ENCODE results near the gene SPOCK3. TPM values are rescaled to one million over a fixed set of nuclear protein-coding genes. Genes with fewer than 3 reads are reported as not detected.

The SPOCK3 gene
- total RNA-seq, 1 donor from 2014 or later: not detected

DNA sequence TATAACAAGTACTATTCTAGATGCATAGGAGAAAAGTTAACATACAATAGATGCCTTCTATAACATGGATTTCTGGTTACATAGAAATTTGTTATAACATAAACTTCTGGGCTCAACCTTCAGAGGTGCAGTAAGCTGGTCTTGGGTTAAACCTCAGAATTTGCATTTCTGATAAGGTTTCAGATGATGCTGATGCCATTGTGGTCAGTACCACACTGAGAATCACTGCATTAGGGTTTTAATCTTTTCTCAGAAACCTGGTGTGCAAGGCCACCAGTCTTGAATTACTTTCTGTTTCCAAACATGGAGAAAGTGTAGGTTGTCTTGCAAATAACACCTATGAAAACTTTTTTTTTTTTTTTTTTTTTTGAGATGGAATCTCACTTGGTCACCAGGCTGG lies 146.2 kb downstream of the SPOCK3 start:
- no peak for TF ChIP-seq CTCF (IDR thresholded peaks at IDR 0.05)
- no peak overlapping the region for H3K27ac ChIP-seq
- no peaks in the 10 kb centered on the region for H3K4me1 ChIP-seq
- H3K9me3 ChIP-seq: no peaks in the 10 kb centered on the region
- no peaks in the 10 kb centered on the region for H3K36me3 ChIP-seq
- no peaks in the 10 kb centered on the region for H3K27me3 ChIP-seq
- intact Hi-C loops (cut with DNase I): no loop called here
- no peak for DNase-seq (ENCODE audit: low spot score in 2 of 2)
- H3K4me3 ChIP-seq: no peak overlapping the region

DNA sequence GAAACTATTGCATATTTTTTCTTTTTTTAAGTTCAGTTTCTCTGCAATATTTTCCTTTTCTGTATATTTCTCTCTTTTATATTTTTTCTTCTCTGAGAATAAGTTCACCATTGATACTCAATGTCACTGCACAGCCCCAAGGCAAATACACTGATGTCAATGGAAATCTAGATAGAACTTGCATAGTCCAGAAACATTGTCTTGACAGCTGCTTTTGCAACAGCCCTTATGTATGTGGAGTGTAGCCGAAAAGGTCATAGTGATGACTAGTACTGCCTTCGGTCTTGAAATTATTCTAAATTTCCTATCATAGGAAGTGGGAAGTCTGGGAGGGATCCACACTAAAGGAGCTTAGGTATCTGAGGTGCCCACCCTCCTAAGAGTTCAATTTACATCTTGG lies 150.0 kb downstream of the SPOCK3 start:
- no peaks in the 10 kb centered on the region for H3K4me1 ChIP-seq
- no peaks in the 10 kb centered on the region for H3K36me3 ChIP-seq
- H3K27ac ChIP-seq: no peak overlapping the region
- DNase-seq (ENCODE audit: low spot score in 2 of 2): no peak
- intact Hi-C loops (cut with DNase I): no loop called here
- no peak for TF ChIP-seq CTCF (IDR thresholded peaks at IDR 0.05)
- no peaks in the 10 kb centered on the region for H3K27me3 ChIP-seq
- no peak overlapping the region for H3K4me3 ChIP-seq
- no peaks in the 10 kb centered on the region for H3K9me3 ChIP-seq

GRCh38 chr4:167079762-167080161 lies 154.5 kb downstream of the SPOCK3 start:
- TF ChIP-seq CTCF (IDR thresholded peaks at IDR 0.05): no peak
- intact Hi-C loops (cut with DNase I): no loop called here
- DNase-seq (ENCODE audit: low spot score in 2 of 2): no peak

GRCh38 chr4:167052631-167053091 lies 181.6 kb downstream of the SPOCK3 start:
- H3K9me3 ChIP-seq: no peaks in the 10 kb centered on the region
- DNase-seq (ENCODE audit: low spot score in 2 of 2): no peak
- no peaks in the 10 kb centered on the region for H3K36me3 ChIP-seq
- TF ChIP-seq CTCF (IDR thresholded peaks at IDR 0.05): no peak
- H3K4me1 ChIP-seq: no peaks in the 10 kb centered on the region
- H3K27me3 ChIP-seq: no peaks in the 10 kb centered on the region
- no peak overlapping the region for H3K4me3 ChIP-seq
- intact Hi-C loops (cut with DNase I): no loop called here
- H3K27ac ChIP-seq: no peak overlapping the region

More at GRCh38 chr4:167079762-167080161, 154.5 kb downstream of the SPOCK3 start:
- H3K9me3 ChIP-seq: no peaks in the 10 kb centered on the region
- H3K36me3 ChIP-seq: no peaks in the 10 kb centered on the region
- H3K27ac ChIP-seq: no peak overlapping the region
- H3K27me3 ChIP-seq: no peaks in the 10 kb centered on the region
- H3K4me1 ChIP-seq: no peaks in the 10 kb centered on the region
- H3K4me3 ChIP-seq: no peak overlapping the region

DNA sequence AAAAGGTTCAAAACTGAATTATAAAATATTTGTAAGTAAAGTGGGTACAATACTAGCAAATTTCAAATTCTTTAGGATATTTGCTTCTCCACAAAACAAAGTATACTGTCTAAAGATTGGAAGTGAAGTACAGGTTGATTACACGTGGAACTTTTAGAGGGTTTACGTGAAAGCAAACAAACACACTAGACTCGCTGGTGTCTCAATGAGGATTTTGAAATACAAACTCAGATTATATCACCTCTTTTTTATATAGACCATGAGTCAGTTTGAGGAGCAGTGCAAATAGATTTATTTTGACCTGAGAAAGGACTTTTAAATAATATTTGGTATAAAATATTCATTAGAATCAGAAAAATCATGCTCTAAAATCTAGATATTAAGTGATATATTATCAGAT lies 185.0 kb downstream of the SPOCK3 start:
- TF ChIP-seq CTCF (IDR thresholded peaks at IDR 0.05): no peak

GRCh38 chr4:167041524-167041923 lies 192.8 kb downstream of the SPOCK3 start:
- Histone ChIP-seq H3K36me3 (no peaks in the 10 kb centered on the region), H3K9me3 (no peaks in the 10 kb centered on the region), H3K27me3 (no peaks in the 10 kb centered on the region), H3K4me3 (no peak overlapping the region), H3K27ac (no peak overlapping the region), H3K4me1 (no peaks in the 10 kb centered on the region)
- intact Hi-C loops (cut with DNase I): no loop called here
- no peak for TF ChIP-seq CTCF (IDR thresholded peaks at IDR 0.05)
- DNase-seq (ENCODE audit: low spot score in 2 of 2): no peak

More for the DNA sequence above, 185.0 kb downstream of the SPOCK3 start:
- Histone ChIP-seq H3K36me3 (no peaks in the 10 kb centered on the region), H3K4me3 (no peak overlapping the region), H3K4me1 (no peaks in the 10 kb centered on the region), H3K27ac (no peak overlapping the region), H3K9me3 (no peaks in the 10 kb centered on the region), H3K27me3 (no peaks in the 10 kb centered on the region)
- intact Hi-C loops (cut with DNase I): no loop called here
- DNase-seq (ENCODE audit: low spot score in 2 of 2): no peak

Measured in ascending aorta (tissue), 2 donors.